C4-2B (cell line): ENCODE measurements around the gene PDE8B.

Source experiments
- H3K27ac ChIP-seq: fragments of 450-650 bp; 2 replicates; pipeline ENCODE4 v1.5.1; 2017
- CTCF ChIP-seq: fragments of 450-650 bp; conservative IDR thresholded peaks from 2 replicates; pipeline ENCODE4 v1.5.1; 2017; ENCODE audit warnings: mild to moderate bottlenecking
- ZFX ChIP-seq: fragments of 450-650 bp; IDR thresholded peaks from 2 replicates; pipeline ENCODE4 v1.6.1; 2017

PDE8B gene

GRCh38 chr5:77425420-77425819 lies 214.9 kb downstream of the PDE8B start:
- no peak for TF ChIP-seq CTCF
- no peak for TF ChIP-seq ZFX
- no peak overlapping the region for H3K27ac ChIP-seq

DNA sequence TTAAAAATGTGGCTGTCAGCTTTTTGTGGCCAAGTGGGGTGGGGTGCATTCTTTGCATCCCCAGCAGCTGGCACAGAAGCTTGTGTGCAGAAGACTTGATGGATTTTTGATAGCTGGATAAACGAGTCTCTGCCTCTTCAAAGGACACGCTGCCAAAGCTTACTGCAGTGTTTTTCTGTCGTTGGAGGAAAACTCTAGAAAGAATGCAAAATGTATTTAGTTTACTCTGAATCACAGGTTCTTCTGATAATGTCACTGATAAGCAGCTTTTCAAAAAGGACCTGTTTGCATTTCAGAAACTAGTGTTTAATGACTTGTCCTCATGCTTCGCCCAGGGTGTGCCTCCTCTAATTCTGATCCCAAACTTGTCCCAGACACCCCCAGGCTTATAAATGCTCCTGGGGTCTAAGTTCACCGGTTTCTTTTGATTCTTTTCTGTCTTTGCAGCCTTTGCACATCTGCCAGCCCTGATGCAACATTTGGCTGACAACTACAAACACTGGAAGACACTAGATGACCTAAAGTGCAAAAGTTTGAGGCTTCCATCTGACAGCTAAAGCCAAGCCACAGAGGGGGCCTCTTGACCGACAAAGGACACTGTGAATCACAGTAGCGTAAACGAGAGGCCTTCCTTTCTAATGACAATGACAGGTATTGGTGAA lies 215.6 kb downstream of the PDE8B start:
- peak overlapping the region; percentile 25; the same call in 1 of the 2 replicates for H3K27ac ChIP-seq
- TF ChIP-seq ZFX, result no peak
- no peak for TF ChIP-seq CTCF

- no peak overlapping the region; the same call in 1 of the 2 replicates for H3K27ac ChIP-seq
- no peak for TF ChIP-seq ZFX
- no peak for TF ChIP-seq CTCF
These were observed 216.2 kb downstream of the PDE8B start for GRCh38 chr5:77426670-77427069.

DNA sequence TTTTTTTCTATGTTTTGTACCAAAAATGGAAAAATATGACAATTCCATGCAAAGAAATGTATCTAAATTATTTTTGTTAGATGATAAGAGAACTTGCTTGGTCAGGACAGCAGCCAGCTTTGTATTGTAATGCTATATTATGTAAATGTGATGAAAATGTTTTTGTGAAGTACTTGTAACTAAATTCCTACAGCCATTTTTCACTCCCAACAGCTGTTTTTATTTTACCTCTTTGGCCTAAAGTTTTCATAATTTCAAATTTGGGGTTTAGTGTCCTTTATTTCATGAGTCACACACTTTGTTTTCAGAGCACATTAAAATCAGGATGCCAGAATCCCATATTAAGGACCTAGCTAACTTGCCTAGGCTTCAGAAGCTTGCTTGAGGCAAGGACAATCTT lies 217.5 kb downstream of the PDE8B start:
- H3K27ac ChIP-seq, result no peak overlapping the region
- TF ChIP-seq ZFX, result no peak
- TF ChIP-seq CTCF, result no peak

- TF ChIP-seq ZFX (no peak), CTCF (no peak)
- no peak overlapping the region for H3K27ac ChIP-seq
These were observed 218.0 kb downstream of the PDE8B start for GRCh38 chr5:77428526-77428925.

DNA sequence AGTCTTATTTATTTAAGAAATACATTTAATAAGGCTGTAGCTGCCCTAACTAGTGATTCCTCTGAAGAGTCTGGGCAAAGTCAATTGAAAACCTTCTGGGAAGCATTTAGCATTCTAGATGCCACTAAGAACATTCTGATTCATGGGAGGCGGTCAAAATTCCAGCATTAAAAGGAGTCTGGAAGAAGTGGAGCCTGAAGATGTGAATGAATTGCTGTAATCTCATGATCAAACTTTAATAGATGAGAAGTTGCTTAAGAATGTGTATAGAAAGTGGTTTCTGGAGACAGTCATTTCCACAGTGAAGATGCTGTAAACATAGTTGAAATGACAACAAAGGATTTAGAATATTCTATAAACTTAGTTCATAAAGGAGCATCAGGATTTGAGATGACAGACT lies 220.2 kb downstream of the PDE8B start:
- TF ChIP-seq ZFX, result no peak
- no peak for TF ChIP-seq CTCF
- no peak overlapping the region for H3K27ac ChIP-seq

DNA sequence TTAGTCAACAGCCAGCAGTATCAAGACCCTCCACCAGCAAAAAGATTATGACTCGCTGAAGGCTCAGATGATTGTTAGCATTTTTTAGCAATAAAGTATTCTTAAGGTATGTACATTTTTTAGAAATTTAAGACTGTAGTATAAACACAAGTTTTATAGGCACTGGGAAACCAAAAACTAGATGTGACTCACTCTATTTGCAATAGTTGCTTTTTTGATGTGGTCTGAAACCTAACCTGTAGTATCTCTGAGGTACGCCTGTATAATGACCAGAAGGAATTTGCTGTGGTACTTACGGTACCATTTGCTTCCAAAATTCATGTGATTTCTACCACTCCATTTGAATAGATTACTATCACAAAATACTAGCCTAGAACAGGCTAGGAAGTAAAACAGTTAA lies 220.8 kb downstream of the PDE8B start:
- TF ChIP-seq ZFX (no peak), CTCF (no peak)
- H3K27ac ChIP-seq, result no peak overlapping the region
